ENCODE results near the gene OPRM1.

- TF ChIP-seq EZH2 (IDR thresholded peaks at IDR 0.05; ENCODE audit: borderline replicate concordance, insufficient read depth, low read depth, low read length, poor library complexity, severe bottlenecking) (no peak), CTCF (IDR thresholded peaks at IDR 0.05) (no peak)
Measured at GRCh38 chr6:154170106-154170505, 131.1 kb downstream of the OPRM1 start.
